OCI-LY7 (cell line): ENCODE results near the gene MEGF6. TPM values are rescaled to one million over a fixed set of nuclear protein-coding genes. Genes with fewer than 3 reads are reported as not detected.

Experiments
- BruUV-seq: library from RNA; stranded (reverse); fragments of 400-500 nt; replicated peaks from 2 replicates; lab custom pipeline; 2021; lab: Mats Ljungman, UMichigan
- CTCF ChIA-PET: fragments of 300-600 bp; sonication (Branson Sonifier 250); formaldehyde crosslinking; loops from one replicate; lab custom pipeline; 2022; ENCODE audit warnings: antibody characterized with exemption; ENCODE audit not compliant: unreplicated experiment; lab: Charles Lee
- POLR2A ChIA-PET: fragments of 300-600 bp; sonication (Branson Sonifier 250); formaldehyde crosslinking; loops from one replicate; lab custom pipeline; 2022; ENCODE audit warnings: antibody characterized with exemption; lab: Charles Lee
- DNase-seq: peaks from one replicate; pipeline ENCODE4 v3.0.0-alpha.2; 2015; ENCODE audit warnings: low spot score
- H2AFZ ChIP-seq: fragments of 200-600 bp; sonication (generic), shearing (Covaris generic); 2 replicates; pipeline ENCODE4 v1.6.1; 2014; ENCODE audit warnings: mild to moderate bottlenecking, antibody characterized with exemption, low read length, moderate library complexity
- H3K27ac ChIP-seq: fragments of 200-600 bp; sonication (generic); 2 replicates; pipeline ENCODE4 v1.5.1; 2014; ENCODE audit warnings: mixed run types, low read depth, mild to moderate bottlenecking, moderate library complexity, low read length, inconsistent platforms; ENCODE audit not compliant: poor library complexity, severe bottlenecking
- H3K36me3 ChIP-seq: fragments of 200-600 bp; sonication (generic); 2 replicates; pipeline ENCODE4 v1.6.1; 2014; ENCODE audit warnings: mild to moderate bottlenecking, antibody characterized with exemption, low read length, moderate library complexity, mixed read lengths; ENCODE audit not compliant: insufficient read depth
- H3K4me1 ChIP-seq: fragments of 200-600 bp; sonication (generic); 2 replicates; pipeline ENCODE4 v1.5.1; 2014; ENCODE audit warnings: mild to moderate bottlenecking, low read length; ENCODE audit not compliant: insufficient read depth, poor library complexity, severe bottlenecking
- H3K4me2 ChIP-seq: fragments of 200-600 bp; sonication (generic); 2 replicates; pipeline ENCODE4 v1.6.1; 2014; ENCODE audit warnings: mild to moderate bottlenecking, low read length
- H3K4me3 ChIP-seq: fragments of 200-600 bp; sonication (generic); 2 replicates; pipeline ENCODE4 v1.5.1; 2014; ENCODE audit warnings: mild to moderate bottlenecking, low read depth, low read length; ENCODE audit not compliant: poor library complexity, severe bottlenecking
- H3K79me2 ChIP-seq: fragments of 200-600 bp; sonication (generic); 2 replicates; pipeline ENCODE4 v1.6.1; 2016; ENCODE audit warnings: low read depth, mild to moderate bottlenecking, low read length, moderate library complexity, mixed read lengths; ENCODE audit not compliant: insufficient read depth
- H3K9me2 ChIP-seq: fragments of 200-600 bp; sonication (generic); 2 replicates; pipeline ENCODE4 v1.6.1; 2016; ENCODE audit warnings: mild to moderate bottlenecking, low read length, mixed read lengths; ENCODE audit not compliant: insufficient read depth
- H3K9me3 ChIP-seq: fragments of 200-600 bp; sonication (generic); 2 replicates; pipeline ENCODE4 v1.6.1; 2014; ENCODE audit warnings: mild to moderate bottlenecking, mixed run types, low read length, mixed read lengths
- H4K20me1 ChIP-seq: fragments of 200-600 bp; sonication (generic); 2 replicates; pipeline ENCODE4 v1.6.1; 2014; ENCODE audit warnings: mild to moderate bottlenecking, antibody characterized with exemption, low read length, moderate library complexity, mixed read lengths; ENCODE audit not compliant: insufficient read depth
- EZH2phosphoT487 ChIP-seq: fragments of 200-600 bp; sonication (generic); IDR thresholded peaks from 2 replicates; pipeline ENCODE4 v1.6.1; 2018; ENCODE audit warnings: low read depth, borderline replicate concordance, mild to moderate bottlenecking, mixed run types, antibody characterized with exemption, low read length, moderate library complexity, mixed read lengths
- intact Hi-C: fragments of 100-400 bp; cut with micrococcal nuclease; formaldehyde crosslinking; loops from one replicate; pipeline ENCODE4 v1.10.0; 2022; ENCODE audit not compliant: unreplicated experiment
- total RNA-seq, 2 experiments: library from RNA; depleted of rRNA in 1 of 2; stranded (reverse); fragments of >200 nt in 1 of 2; shearing (Covaris generic) in 1 of 2; gene quantifications; 2 replicates each; pipeline ENCODE4 v1.2.3, GENCODE V29; 2014 to 2022
- TF ChIP-seq, protein P1 (sequence below): fragments of 200-600 bp; sonication (generic); conservative IDR thresholded peaks from 2 replicates; pipeline ENCODE4 v1.5.1; 2014; ENCODE audit warnings: mild to moderate bottlenecking, antibody characterized with exemption, low read length, moderate library complexity, mixed read lengths

The MEGF6 gene
- total RNA-seq, 2 experiments from 2014 or later = 0.15 to 0.32 TPM

DNA sequence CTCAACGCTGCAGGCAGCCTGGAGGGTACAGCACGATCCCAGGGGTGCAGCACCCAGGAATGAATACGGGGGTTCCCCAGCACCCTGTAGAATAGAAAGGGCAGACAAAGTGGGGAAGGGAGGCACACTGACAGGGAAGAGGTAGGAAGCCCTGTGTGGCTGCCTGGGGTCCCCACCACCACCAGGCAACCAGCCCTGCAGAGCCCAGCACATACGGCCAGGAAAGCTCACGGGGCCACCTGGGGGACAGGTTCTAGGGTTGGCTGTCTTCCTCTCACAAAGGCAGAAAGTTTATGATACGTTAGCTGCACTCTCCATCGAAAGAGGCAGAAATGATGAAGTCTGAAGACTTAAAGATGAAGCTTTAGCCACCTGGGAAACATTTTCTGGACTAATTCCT, 104.4 kb downstream of the MEGF6 start:
- POLR2A ChIA-PET = no interaction called here
- H3K27ac ChIP-seq = no peak overlapping the region

GRCh38 chr1:3506041-3506440, 105.3 kb downstream of the MEGF6 start:
- ChIA-PET CTCF (no interaction called here), POLR2A (no interaction called here)
- Histone ChIP-seq H4K20me1 (no peaks in the 10 kb centered on the region), H3K4me3 (no peak overlapping the region), H3K27ac (no peak overlapping the region), H3K4me2 (no peak overlapping the region), H3K9me3 (no peaks in the 10 kb centered on the region), H3K9me2 (no peaks in the 10 kb centered on the region), H2AFZ (no peak overlapping the region), H3K4me1 (no peaks in the 10 kb centered on the region), H3K36me3 (no peaks in the 10 kb centered on the region), H3K79me2 (no peaks in the 10 kb centered on the region)
- no peak for TF ChIP-seq EZH2phosphoT487
- TF ChIP-seq, protein P1, sequence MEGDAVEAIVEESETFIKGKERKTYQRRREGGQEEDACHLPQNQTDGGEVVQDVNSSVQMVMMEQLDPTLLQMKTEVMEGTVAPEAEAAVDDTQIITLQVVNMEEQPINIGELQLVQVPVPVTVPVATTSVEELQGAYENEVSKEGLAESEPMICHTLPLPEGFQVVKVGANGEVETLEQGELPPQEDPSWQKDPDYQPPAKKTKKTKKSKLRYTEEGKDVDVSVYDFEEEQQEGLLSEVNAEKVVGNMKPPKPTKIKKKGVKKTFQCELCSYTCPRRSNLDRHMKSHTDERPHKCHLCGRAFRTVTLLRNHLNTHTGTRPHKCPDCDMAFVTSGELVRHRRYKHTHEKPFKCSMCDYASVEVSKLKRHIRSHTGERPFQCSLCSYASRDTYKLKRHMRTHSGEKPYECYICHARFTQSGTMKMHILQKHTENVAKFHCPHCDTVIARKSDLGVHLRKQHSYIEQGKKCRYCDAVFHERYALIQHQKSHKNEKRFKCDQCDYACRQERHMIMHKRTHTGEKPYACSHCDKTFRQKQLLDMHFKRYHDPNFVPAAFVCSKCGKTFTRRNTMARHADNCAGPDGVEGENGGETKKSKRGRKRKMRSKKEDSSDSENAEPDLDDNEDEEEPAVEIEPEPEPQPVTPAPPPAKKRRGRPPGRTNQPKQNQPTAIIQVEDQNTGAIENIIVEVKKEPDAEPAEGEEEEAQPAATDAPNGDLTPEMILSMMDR = no peak
- no TSS peak for BruUV-seq
- intact Hi-C loops = no loop called here
- DNase-seq = no peak

More for the DNA sequence above, 104.4 kb downstream of the MEGF6 start:
- no peaks in the 10 kb centered on the region for H3K79me2 ChIP-seq
- no TSS peak for BruUV-seq
- H3K4me2 ChIP-seq = no peak overlapping the region
- CTCF ChIA-PET = no interaction called here
- TF ChIP-seq EZH2phosphoT487 = no peak
- TF ChIP-seq, protein P1 = no peak
- intact Hi-C loops = no loop called here
- DNase-seq = no peak
- no peaks in the 10 kb centered on the region for H3K4me1 ChIP-seq
- H3K4me3 ChIP-seq = no peak overlapping the region
- H4K20me1 ChIP-seq = no peaks in the 10 kb centered on the region
- no peaks in the 10 kb centered on the region for H3K9me3 ChIP-seq
- no peak overlapping the region for H2AFZ ChIP-seq
- no peaks in the 10 kb centered on the region for H3K36me3 ChIP-seq
- no peaks in the 10 kb centered on the region for H3K9me2 ChIP-seq

GRCh38 chr1:3505161-3505560, 106.1 kb downstream of the MEGF6 start:
- CTCF ChIA-PET = interaction anchor here (0.6 kb wide), 1 partner anchor 14 kb away, joined by 3 read pairs; no protein-coding TSS in a partner anchor
- Histone ChIP-seq H3K4me2 (no peak overlapping the region), H3K27ac (no peak overlapping the region), H2AFZ (no peak overlapping the region), H3K9me2 (no peaks in the 10 kb centered on the region), H3K9me3 (no peaks in the 10 kb centered on the region), H3K4me1 (no peaks in the 10 kb centered on the region), H3K4me3 (no peak overlapping the region), H4K20me1 (no peaks in the 10 kb centered on the region), H3K36me3 (no peaks in the 10 kb centered on the region), H3K79me2 (no peaks in the 10 kb centered on the region)
- BruUV-seq = no TSS peak
- intact Hi-C loops = no loop called here
- POLR2A ChIA-PET = no interaction called here
- no peak for DNase-seq
- no peak for TF ChIP-seq EZH2phosphoT487
- TF ChIP-seq, protein P1 = no peak
